Liver (tissue), 9 donors: Measurements from ENCODE around the gene C1QL1. TPM values are rescaled to one million over a fixed set of nuclear protein-coding genes. Genes with fewer than 3 reads are reported as not detected.

Experiments used
- DNase-seq: peaks from one replicate; pipeline ENCODE4 v3.0.0-alpha.2; 2017; ENCODE audit warnings: low spot score
- H3K27ac ChIP-seq, 2 donors: one replicate each; pipeline ENCODE4 v1.7.0; 2013; ENCODE audit warnings: inconsistent platforms in 2 of 2, low read length in 2 of 2, control low read depth in 1 of 2, low read depth in 1 of 2, mild to moderate bottlenecking in 1 of 2
- H3K27me3 ChIP-seq, 4 donors: one replicate each; pipeline versions ENCODE4 v1.6.1 to v1.7.0; 2013; ENCODE audit warnings: low read length in 3 of 4, inconsistent platforms in 1 of 4, mild to moderate bottlenecking in 1 of 4, moderate library complexity in 1 of 4; ENCODE audit not compliant: control insufficient read depth in 4 of 4, insufficient read depth in 4 of 4
- H3K36me3 ChIP-seq, 4 donors: one replicate each; pipeline versions ENCODE4 v1.6.1 to v1.7.0; 2013; ENCODE audit warnings: low read length in 3 of 4, mild to moderate bottlenecking in 3 of 4, low read depth in 1 of 4, moderate library complexity in 1 of 4; ENCODE audit not compliant: control insufficient read depth in 4 of 4, insufficient read depth in 3 of 4
- H3K4me1 ChIP-seq, 4 donors: one replicate each; pipeline versions ENCODE4 v1.6.1 to v1.7.0; 2013; ENCODE audit warnings: low read length in 3 of 4, mild to moderate bottlenecking in 3 of 4, moderate library complexity in 1 of 4; ENCODE audit not compliant: control insufficient read depth in 4 of 4, insufficient read depth in 4 of 4
- H3K4me3 ChIP-seq, 3 donors: one replicate each; pipeline versions ENCODE4 v1.6.1 to v1.7.0; 2013; ENCODE audit warnings: low read length in 3 of 3, control low read depth in 1 of 3, low read depth in 1 of 3, mild to moderate bottlenecking in 1 of 3
- H3K9ac ChIP-seq, 2 donors: one replicate each; pipeline ENCODE4 v1.7.0; 2013; ENCODE audit warnings: low read length in 2 of 2, mild to moderate bottlenecking in 2 of 2, moderate library complexity in 2 of 2, control low read depth in 1 of 2, low read depth in 1 of 2
- H3K9me3 ChIP-seq, 4 donors: one replicate each; pipeline versions ENCODE4 v1.6.1 to v1.7.0; 2013; ENCODE audit warnings: low read length in 3 of 4; ENCODE audit not compliant: control insufficient read depth in 4 of 4
- ATF3 ChIP-seq: IDR thresholded peaks from 2 replicates; pipeline ENCODE4 v1.6.1; 2016; ENCODE audit warnings: antibody characterized with exemption
- CTCF ChIP-seq: fragments of 150-350 bp; IDR thresholded peaks from 2 replicates; pipeline ENCODE4 v1.5.1; 2017; ENCODE audit warnings: improper control_type of control experiment, low read depth, low read length; ENCODE audit not compliant: missing input control
- EGR1 ChIP-seq, 2 donors: IDR thresholded peaks; 2 replicates each; pipeline ENCODE4 v1.6.1; 2016 to 2018; ENCODE audit warnings: antibody characterized with exemption in 2 of 2, low read depth in 2 of 2
- FOXA1 ChIP-seq: IDR thresholded peaks from 2 replicates; pipeline ENCODE4 v1.6.1; 2016; ENCODE audit warnings: antibody characterized with exemption
- FOXA2 ChIP-seq: IDR thresholded peaks from 2 replicates; pipeline ENCODE4 v1.6.1; 2016; ENCODE audit warnings: antibody characterized with exemption
- GABPA ChIP-seq, 2 donors: IDR thresholded peaks in 1 of 2; conservative IDR thresholded peaks in 1 of 2; 2 replicates each; pipeline ENCODE4 v1.6.1; 2016; ENCODE audit warnings: antibody characterized with exemption in 2 of 2, mild to moderate bottlenecking in 1 of 2, moderate library complexity in 1 of 2
- HNF4A ChIP-seq, 2 donors: conservative IDR thresholded peaks; 2 replicates each; pipeline ENCODE4 v1.6.1; 2016; ENCODE audit warnings: antibody characterized with exemption in 2 of 2, mild to moderate bottlenecking in 2 of 2
- HNF4G ChIP-seq: IDR thresholded peaks from 2 replicates; pipeline ENCODE4 v1.6.1; 2016; ENCODE audit warnings: antibody characterized with exemption
- JUND ChIP-seq, 2 donors: IDR thresholded peaks; 2 replicates each; pipeline ENCODE4 v1.6.1; 2016; ENCODE audit warnings: antibody characterized with exemption in 2 of 2
- NR2F2 ChIP-seq: IDR thresholded peaks from 2 replicates; pipeline ENCODE4 v1.6.1; 2016; ENCODE audit warnings: antibody characterized with exemption
- RAD21 ChIP-seq, 2 donors: IDR thresholded peaks; 2 replicates each; pipeline ENCODE4 v1.6.1; 2016; ENCODE audit warnings: antibody characterized with exemption in 2 of 2, mild to moderate bottlenecking in 2 of 2
- REST ChIP-seq: IDR thresholded peaks from 2 replicates; pipeline ENCODE4 v1.6.1; 2016; ENCODE audit warnings: antibody characterized with exemption, mild to moderate bottlenecking
- RXRA ChIP-seq, 2 donors: IDR thresholded peaks; 2 replicates each; pipeline ENCODE4 v1.6.1; 2017 to 2018; ENCODE audit warnings: antibody characterized with exemption in 2 of 2, mild to moderate bottlenecking in 1 of 2
- SP1 ChIP-seq: IDR thresholded peaks from 2 replicates; pipeline ENCODE4 v1.6.1; 2018; ENCODE audit warnings: antibody characterized with exemption, mild to moderate bottlenecking
- TAF1 ChIP-seq: conservative IDR thresholded peaks from 2 replicates; pipeline ENCODE4 v1.6.1; 2016; ENCODE audit warnings: antibody characterized with exemption, mild to moderate bottlenecking
- YY1 ChIP-seq: IDR thresholded peaks from 2 replicates; pipeline ENCODE4 v1.6.1; 2016; ENCODE audit warnings: antibody characterized with exemption, mild to moderate bottlenecking
- ZBTB33 ChIP-seq: IDR thresholded peaks from 2 replicates; pipeline ENCODE4 v1.6.1; 2016; ENCODE audit warnings: antibody characterized with exemption
- WGBS: extraction: QIAGEN DNeasy Blood & Tissue Kit; methylation state at CpG from one replicate; pipeline ENCODE4 v1.1.7; 2013; 5-methylcytosine and 5-hydroxymethylcytosine counted together
- polyA plus RNA-seq, 2 donors: library from polyadenylated mRNA; stranded (reverse) in 1 of 2; unstranded in 1 of 2; fragments of 200-250 nt in 1 of 2; fragments of >200 nt in 1 of 2; fragmentation: Nextera tagmentation in 1 of 2; extraction: Ambion mirVana in 1 of 2; gene quantifications; one replicate each; pipeline versions ENCODE4 v1.2.1 to v1.2.3, GENCODE V29; 2013 to 2015
- total RNA-seq, 2 donors: library from RNA; depleted of rRNA; stranded (reverse); fragments of >200 nt; gene quantifications; one replicate each; pipeline ENCODE4 v1.2.3, GENCODE V29; 2014
- donor health status: healthy.
- donor health status: healthy.
- donor health status: healthy.
- donor health status: healthy.
- donor health status: healthy.

Gene C1QL1
- total and polyA plus RNA-seq, 4 donors = 0.17 to 0.57 (median 0.23) TPM; not detected in 1

GRCh38 chr17:44922136-44922535 lies 46.0 kb downstream of the C1QL1 start:
- Histone ChIP-seq H3K27ac (no peak overlapping the region), H3K36me3 (no peaks in the 10 kb centered on the region), H3K9me3 (no peaks in the 10 kb centered on the region), H3K4me1 (peaks cover 0 to 2% (median 0%) of the 10 kb centered on the region in 4 donors), H3K9ac (no peak overlapping the region), H3K27me3 (no peaks in the 10 kb centered on the region), H3K4me3 (no peak overlapping the region)
- 91% methylated on average over 6 of the region's 6 CpGs for WGBS
- TF ChIP-seq SP1 (no peak), EGR1 (IDR thresholded peaks at IDR 0.05; ENCODE audit: low read depth in 2 of 2) (no peak), HNF4G (no peak), CTCF (no peak), JUND (IDR thresholded peaks at IDR 0.05) (no peak), NR2F2 (no peak), GABPA (IDR thresholded peaks at IDR 0.05 in 1 of 2, conservative IDR thresholded peaks at IDR 0.05 in 1 of 2) (no peak), HNF4A (conservative IDR thresholded peaks at IDR 0.05) (no peak), FOXA1 (no peak)
- DNase-seq = no peak

GRCh38 chr17:44921122-44921882 lies 46.8 kb downstream of the C1QL1 start:
- Histone ChIP-seq H3K27me3 (no peaks in the 10 kb centered on the region), H3K9me3 (no peaks in the 10 kb centered on the region), H3K4me3 (no peak overlapping the region), H3K4me1 (peaks cover 0 to 2% (median 0%) of the 10 kb centered on the region in 4 donors), H3K9ac (no peak overlapping the region), H3K27ac (no peak overlapping the region), H3K36me3 (no peaks in the 10 kb centered on the region)
- 74% methylated on average over 11 of the region's 11 CpGs for WGBS
- no peak for TF ChIP-seq ATF3
- TF ChIP-seq FOXA2 = no peak
- no peak for TF ChIP-seq EGR1 (IDR thresholded peaks at IDR 0.05; ENCODE audit: low read depth in 2 of 2)
- TF ChIP-seq ZBTB33 = no peak
- no peak for TF ChIP-seq SP1
- no peak for TF ChIP-seq RXRA (IDR thresholded peaks at IDR 0.05)
- no peak for TF ChIP-seq CTCF
- TF ChIP-seq HNF4A (conservative IDR thresholded peaks at IDR 0.05) = no peak
- no peak for TF ChIP-seq JUND (IDR thresholded peaks at IDR 0.05)
- no peak for TF ChIP-seq FOXA1
- TF ChIP-seq GABPA (IDR thresholded peaks at IDR 0.05 in 1 of 2, conservative IDR thresholded peaks at IDR 0.05 in 1 of 2) = no peak
- no peak for TF ChIP-seq REST
- no peak for TF ChIP-seq TAF1
- no peak for TF ChIP-seq NR2F2
- no peak for TF ChIP-seq YY1
- TF ChIP-seq RAD21 (IDR thresholded peaks at IDR 0.05) = no peak
- no peak for TF ChIP-seq HNF4G
- no peak for DNase-seq
